H1 (cell line): ENCODE measurements around the gene AGAP1. TPM values are rescaled to one million over a fixed set of nuclear protein-coding genes. Genes with fewer than 3 reads are reported as not detected.
A peak's percentile ranks its signal among the peaks of the same experiment; 100 is the strongest.

Experiments used
- CTCF ChIA-PET: fragments of 300-600 bp; sonication (Branson Sonifier 250); formaldehyde crosslinking; loops from one replicate; lab custom pipeline; 2021; ENCODE audit not compliant: partially characterized antibody; lab: Charles Lee
- POLR2A ChIA-PET: fragments of 300-600 bp; sonication (Branson Sonifier 250); formaldehyde crosslinking; loops from one replicate; lab custom pipeline; 2021; ENCODE audit warnings: inconsistent platforms; ENCODE audit not compliant: partially characterized antibody; lab: Charles Lee
- DNase-seq, 2 experiments: peaks; one replicate each; pipeline versions ENCODE4 v3.0.0 to v3.0.0-alpha.2; 2010 to 2022; ENCODE audit warnings: low spot score in 2 of 2, low read depth in 1 of 2, mixed read lengths in 1 of 2
- FAIRE-seq: peaks from 2 replicates; lab custom pipeline; 2011; peaks lifted over from hg19 to GRCh38; lab: Jason Lieb, UNC
- H2AFZ ChIP-seq: 2 replicates; pipeline ENCODE4 v1.8.1; 2012; ENCODE audit warnings: low read length, inconsistent platforms
- H2AK5ac ChIP-seq: 2 replicates; pipeline ENCODE4 v1.6.1; 2013; ENCODE audit warnings: low read depth, low read length
- H2BK120ac ChIP-seq: replicated peaks from 2 replicates; pipeline ENCODE3; 2013; ENCODE audit warnings: low read depth, low read length, inconsistent platforms
- H2BK12ac ChIP-seq: 2 replicates; pipeline ENCODE4 v1.6.1; 2013; ENCODE audit warnings: low read depth, low read length
- H2BK15ac ChIP-seq: 2 replicates; pipeline ENCODE4 v1.6.1; 2013; ENCODE audit warnings: low read length
- H2BK20ac ChIP-seq: 2 replicates; pipeline ENCODE4 v1.6.1; 2013; ENCODE audit warnings: low read length
- H2BK5ac ChIP-seq: 2 replicates; pipeline ENCODE4 v1.6.1; 2013; ENCODE audit warnings: low read depth, low read length
- H3K14ac ChIP-seq: 2 replicates; pipeline ENCODE4 v1.6.1; 2013; ENCODE audit warnings: inconsistent platforms; ENCODE audit not compliant: insufficient read length
- H3K18ac ChIP-seq: 2 replicates; pipeline ENCODE4 v1.6.1; 2013; ENCODE audit warnings: low read length; ENCODE audit errors: extremely low read depth
- H3K23ac ChIP-seq: 2 replicates; pipeline ENCODE4 v1.6.1; 2013; ENCODE audit warnings: inconsistent platforms; ENCODE audit not compliant: insufficient read length
- H3K23me2 ChIP-seq: 2 replicates; pipeline ENCODE4 v1.6.1; 2013; ENCODE audit warnings: low read depth, low read length
- H3K27ac ChIP-seq: 2 replicates; pipeline ENCODE4 v1.6.1; 2011; ENCODE audit warnings: low read depth, low read length, inconsistent platforms
- H3K27me3 ChIP-seq, 4 experiments: replicated peaks in 1 of 4; 1 replicate in 1 of 4; 2 replicates in 3 of 4; pipeline versions ENCODE4 v1.6.1 to v1.8.1; 2011 to 2013; ENCODE audit warnings: low read length in 3 of 4, mild to moderate bottlenecking in 3 of 4, inconsistent platforms in 2 of 4, mixed read lengths in 2 of 4, moderate library complexity in 1 of 4; ENCODE audit not compliant: control insufficient read depth in 3 of 4, insufficient read depth in 3 of 4; ENCODE audit errors: extremely low read depth in 1 of 4
- H3K36me3 ChIP-seq, 4 experiments: 2 replicates each; pipeline versions ENCODE4 v1.6.1 to v1.8.1; 2011 to 2013; ENCODE audit warnings: mild to moderate bottlenecking in 4 of 4, low read length in 3 of 4, moderate library complexity in 2 of 4, control low read depth in 1 of 4, inconsistent platforms in 1 of 4; ENCODE audit not compliant: insufficient read depth in 4 of 4, control insufficient read depth in 2 of 4
- H3K4ac ChIP-seq: replicated peaks from 2 replicates; pipeline ENCODE3; 2013; ENCODE audit warnings: low read length, low read depth, mixed read lengths, inconsistent platforms; ENCODE audit not compliant: insufficient read length
- H3K4me1 ChIP-seq, 4 experiments: replicated peaks in 1 of 4; 1 replicate in 1 of 4; 2 replicates in 3 of 4; pipeline versions ENCODE4 v1.6.1 to v1.8.1; 2011 to 2013; ENCODE audit warnings: low read length in 3 of 4, inconsistent platforms in 2 of 4, mixed read lengths in 1 of 4; ENCODE audit not compliant: insufficient read depth in 4 of 4, control insufficient read depth in 3 of 4
- H3K4me2 ChIP-seq, 2 experiments: 2 replicates each; pipeline versions ENCODE4 v1.6.1 to v1.8.1; 2011 to 2013; ENCODE audit warnings: low read depth in 2 of 2, low read length in 2 of 2, control low read depth in 1 of 2, inconsistent platforms in 1 of 2, mild to moderate bottlenecking in 1 of 2; ENCODE audit not compliant: insufficient read depth in 1 of 2
- H3K4me3 ChIP-seq, 4 experiments: fragments of 200-600, 300-600 bp in 1 of 4; sonication (generic), shearing (Covaris generic), sonication (Bioruptor Twin) in 1 of 4; 2 replicates each; pipeline versions ENCODE4 v1.5.1 to v1.8.1; 2011 to 2016; ENCODE audit warnings: low read length in 4 of 4, low read depth in 3 of 4, control low read depth in 2 of 4, inconsistent platforms in 2 of 4, mild to moderate bottlenecking in 2 of 4, mixed read lengths in 1 of 4, moderate library complexity in 1 of 4; ENCODE audit not compliant: insufficient read depth in 2 of 4; ENCODE audit errors: extremely low read depth in 1 of 4
- H3K56ac ChIP-seq: replicated peaks from 2 replicates; pipeline ENCODE3; 2013; ENCODE audit warnings: low read depth, mild to moderate bottlenecking, mixed read lengths, low read length, inconsistent platforms; ENCODE audit not compliant: insufficient read length
- H3K79me1 ChIP-seq: 2 replicates; pipeline ENCODE4 v1.6.1; 2013; ENCODE audit warnings: low read depth, low read length, control low read depth
- H3K79me2 ChIP-seq, 2 experiments: 2 replicates each; pipeline versions ENCODE4 v1.6.1 to v1.8.1; 2012 to 2013; ENCODE audit warnings: low read length in 2 of 2, mild to moderate bottlenecking in 2 of 2, inconsistent platforms in 1 of 2; ENCODE audit not compliant: insufficient read depth in 2 of 2, control insufficient read depth in 1 of 2
- H3K9ac ChIP-seq, 4 experiments: replicated peaks in 1 of 4; 1 replicate in 1 of 4; 2 replicates in 3 of 4; pipeline versions ENCODE4 v1.6.1 to v1.8.1; 2011 to 2013; ENCODE audit warnings: low read depth in 3 of 4, low read length in 3 of 4, control low read depth in 2 of 4, mild to moderate bottlenecking in 2 of 4, moderate library complexity in 2 of 4, inconsistent platforms in 1 of 4; ENCODE audit errors: extremely low read depth in 1 of 4
- H3K9me3 ChIP-seq, 2 experiments: 2 replicates each; pipeline versions ENCODE4 v1.6.1 to v1.8.1; 2012 to 2013; ENCODE audit warnings: mild to moderate bottlenecking in 2 of 2, moderate library complexity in 2 of 2, control low read depth in 1 of 2, inconsistent platforms in 1 of 2, low read depth in 1 of 2, low read length in 1 of 2, mixed read lengths in 1 of 2; ENCODE audit not compliant: insufficient read depth in 2 of 2
- H4K20me1 ChIP-seq, 2 experiments: replicated peaks in 1 of 2; 2 replicates each; pipeline versions ENCODE3 to v1.8.1; 2011 to 2013; ENCODE audit warnings: inconsistent platforms in 2 of 2, low read length in 2 of 2, mild to moderate bottlenecking in 1 of 2; ENCODE audit not compliant: insufficient read depth in 2 of 2, control insufficient read depth in 1 of 2
- H4K5ac ChIP-seq: 2 replicates; pipeline ENCODE4 v1.6.1; 2013; ENCODE audit warnings: low read length, low read depth, mixed read lengths, inconsistent platforms; ENCODE audit not compliant: insufficient read length
- H4K8ac ChIP-seq: 2 replicates; pipeline ENCODE4 v1.8.0; 2013; ENCODE audit warnings: mild to moderate bottlenecking, moderate library complexity, low read length, inconsistent platforms; ENCODE audit not compliant: insufficient read depth; ENCODE audit errors: extremely low read depth
- H4K91ac ChIP-seq: replicated peaks from 2 replicates; pipeline ENCODE3; 2013; ENCODE audit warnings: low read length, mixed read lengths, inconsistent platforms; ENCODE audit not compliant: insufficient read length
- MAFK ChIP-seq: IDR thresholded peaks from 2 replicates; pipeline ENCODE4 v1.6.1; 2012; ENCODE audit warnings: low read depth, mild to moderate bottlenecking, improper control_type of control experiment, low read length
- WGBS, 2 experiments: shearing (Covaris generic) in 1 of 2; methylation state at CpG; one replicate each; pipeline versions ENCODE4 v1.1.6 to v1.1.7; 2013 to 2015; ENCODE audit warnings: low lambda C conversion rate in 2 of 2, mixed read lengths in 2 of 2, inconsistent platforms in 1 of 2, low coverage in 1 of 2, missing lambda C conversion rate in 1 of 2; ENCODE audit not compliant: insufficient replicate concordance in 2 of 2, insufficient coverage in 1 of 2, insufficient read length in 1 of 2; ENCODE audit errors: extremely low coverage in 1 of 2, missing lambda C conversion rate in 1 of 2; 5-methylcytosine and 5-hydroxymethylcytosine counted together
- polyA plus RNA-seq, 7 experiments: library from polyadenylated mRNA; depleted of rRNA in 3 of 7; stranded (reverse) in 5 of 7; unstranded in 2 of 7; fragments of >200 nt in 5 of 7; fragments of 200-250 nt in 2 of 7; gene quantifications; 1 replicate in 5 of 7; 2 replicates in 1 of 7; 4 replicates in 1 of 7; pipeline versions ENCODE4 v1.2.1 to v1.2.3, GENCODE V29; 2011 to 2013; ENCODE audit warnings: missing spikeins in 2 of 7, mixed read lengths in 2 of 7
- total RNA-seq: library from RNA; stranded (reverse); fragmentation: NEBNext Ultra II Directional; extraction: Animal tissue kit (Norgen Biotek cat#: 25700); gene quantifications from 2 replicates; pipeline ENCODE4 v1.2.1, GENCODE V29; 2021

Gene AGAP1
- total and polyA plus RNA-seq, 2 of the 8 experiments (the other 6 are each of a cell fraction or from before 2014, with no cell fraction given), result 18.1 to 39.4 TPM

DNA sequence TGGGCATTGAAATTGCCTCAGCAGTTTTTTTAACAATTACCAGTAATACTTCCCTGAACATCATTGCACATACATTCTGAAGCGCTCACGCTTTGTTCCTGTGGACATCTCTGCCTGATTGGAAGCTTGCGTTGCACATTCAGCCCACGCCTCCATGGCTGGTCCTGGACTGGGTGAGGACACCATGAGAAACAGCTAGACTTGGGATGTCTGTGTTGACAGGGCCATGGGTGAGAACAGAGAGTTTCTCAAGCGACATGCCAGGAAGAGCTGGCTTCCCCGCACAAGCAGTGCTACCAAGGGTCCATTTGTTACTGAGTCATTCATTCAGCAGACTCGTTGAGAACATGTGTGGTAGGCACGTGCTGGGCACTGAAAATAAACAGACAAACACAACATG, 508.0 kb downstream of the AGAP1 start:
- Histone ChIP-seq H4K5ac (no peak overlapping the region), H3K56ac (no peak overlapping the region), H3K4ac (no peak overlapping the region), H2AFZ (no peak overlapping the region), H3K23me2 (peaks cover 12% of the 10 kb centered on the region; the same call in 1 of the 2 replicates), H3K4me1 (peaks cover 0 to 2% (median 0%) of the 10 kb centered on the region in 4 experiments; a peak in 2 of 7 replicates), H2BK12ac (peak overlapping the region; percentile 27; the same call in 1 of the 2 replicates), H3K4me3 (no peak overlapping the region), H3K79me1 (no peaks in the 10 kb centered on the region), H3K9ac (no peak overlapping the region), H3K23ac (no peak overlapping the region), H3K27ac (no peak overlapping the region), H2BK20ac (no peak overlapping the region), H3K9me3 (no peaks in the 10 kb centered on the region), H2BK120ac (no peak overlapping the region), H3K18ac (no peak overlapping the region), H3K27me3 (no peaks in the 10 kb centered on the region), H4K91ac (no peak overlapping the region), H2BK5ac (no peak overlapping the region), H2BK15ac (no peak overlapping the region), H3K14ac (no peak overlapping the region), H3K79me2 (peaks cover 0 to 3% of the 10 kb centered on the region in 2 experiments; a peak in 2 of 4 replicates), H4K20me1 (peaks cover 0 to 8% of the 10 kb centered on the region in 2 experiments), H4K8ac (no peak overlapping the region), H3K36me3 (no peaks in the 10 kb centered on the region), H3K4me2 (no peak overlapping the region), H2AK5ac (no peak overlapping the region)
- FAIRE-seq (no peak), DNase-seq (no peak)
- ChIA-PET POLR2A (no interaction called here), CTCF (interaction anchor here (1.0 to 1.6 kb wide), 2 partner anchors 13 to 65 kb away, joined by 3 to 4 read pairs; no protein-coding TSS in a partner anchor)
- WGBS, 2 experiments, result 95% methylated on average over 8 of the region's 8 CpGs; no CpG with 5 or more reads in 1 of the 2 experiments
- TF ChIP-seq MAFK, result no peak
